ENCODE results near the gene SV2A. TPM values are rescaled to one million over a fixed set of nuclear protein-coding genes. Genes with fewer than 3 reads are reported as not detected.
A peak's percentile ranks its signal among the peaks of the same experiment; 100 is the strongest.

SV2A gene
- total and polyA plus RNA-seq, 2 donors from 2014 or later = 2.0 to 4.5 TPM

- DNase-seq (peak in 1 of 5 donors; percentile 14), FAIRE-seq (no peak)
- Histone ChIP-seq H3K4me3 (ENCODE audit: low read length in 3 of 3) (no peak overlapping the region), H3K4me1 (ENCODE audit: control insufficient read depth in 2 of 3, insufficient read depth in 2 of 3, low read depth in 1 of 3, low read length in 3 of 3) (peaks cover 5 to 19% (median 16%) of the 10 kb centered on the region in 3 donors), H3K9ac (ENCODE audit: low read length in 3 of 3) (no peak overlapping the region), H3K9me3 (ENCODE audit: control insufficient read depth in 2 of 3, insufficient read depth in 1 of 3, low read length in 3 of 3) (no peaks in the 10 kb centered on the region), H3K27ac (ENCODE audit: low read depth in 2 of 2, low read length in 2 of 2) (no peak overlapping the region), H3K36me3 (ENCODE audit: control insufficient read depth in 2 of 3, insufficient read depth in 3 of 3, low read length in 3 of 3) (peaks cover 0 to 20% (median 19%) of the 10 kb centered on the region in 3 donors), H3K27me3 (ENCODE audit: control insufficient read depth, insufficient read depth, low read length) (no peaks in the 10 kb centered on the region)
- intact Hi-C loops (cut with DNase I) = no loop called here
- TF ChIP-seq CTCF (IDR thresholded peaks at IDR 0.05; ENCODE audit: borderline replicate concordance, extremely low read depth, insufficient read depth) = no peak
These were observed 13.7 kb upstream of the SV2A start for GRCh38 chr1:149931212-149931790.

GRCh38 chr1:149929856-149930255 is 12.2 kb upstream of the SV2A start:
- H3K9ac ChIP-seq (ENCODE audit: low read length in 3 of 3) = no peak overlapping the region
- no peaks in the 10 kb centered on the region for H3K9me3 ChIP-seq (ENCODE audit: control insufficient read depth in 2 of 3, insufficient read depth in 1 of 3, low read length in 3 of 3)
- no peak overlapping the region for H3K4me3 ChIP-seq (ENCODE audit: low read length in 3 of 3)
- H3K27me3 ChIP-seq (ENCODE audit: control insufficient read depth, insufficient read depth, low read length) = no peaks in the 10 kb centered on the region
- TF ChIP-seq CTCF (IDR thresholded peaks at IDR 0.05; ENCODE audit: borderline replicate concordance, extremely low read depth, insufficient read depth) = no peak
- no peak overlapping the region for H3K27ac ChIP-seq (ENCODE audit: low read depth in 2 of 2, low read length in 2 of 2)
- peaks cover 5 to 18% (median 18%) of the 10 kb centered on the region in 3 donors for H3K4me1 ChIP-seq (ENCODE audit: control insufficient read depth in 2 of 3, insufficient read depth in 2 of 3, low read depth in 1 of 3, low read length in 3 of 3)
- peak in 1 of 5 donors; percentile 22 for DNase-seq
- FAIRE-seq = no peak
- intact Hi-C loops (cut with DNase I) = no loop called here
- H3K36me3 ChIP-seq (ENCODE audit: control insufficient read depth in 2 of 3, insufficient read depth in 3 of 3, low read length in 3 of 3) = peaks cover 6 to 34% (median 29%) of the 10 kb centered on the region in 3 donors

GRCh38 chr1:149928401-149928724 is 10.7 kb upstream of the SV2A start:
- DNase-seq (no peak), FAIRE-seq (no peak)
- Histone ChIP-seq H3K9me3 (ENCODE audit: control insufficient read depth in 2 of 3, insufficient read depth in 1 of 3, low read length in 3 of 3) (no peaks in the 10 kb centered on the region), H3K4me3 (ENCODE audit: low read length in 3 of 3) (peak overlapping the region; percentile 92 to 97 (median 94)), H3K27me3 (ENCODE audit: control insufficient read depth, insufficient read depth, low read length) (no peaks in the 10 kb centered on the region), H3K9ac (ENCODE audit: low read length in 3 of 3) (peak overlapping the region; percentile 86 to 90 (median 87)), H3K4me1 (ENCODE audit: control insufficient read depth in 2 of 3, insufficient read depth in 2 of 3, low read depth in 1 of 3, low read length in 3 of 3) (peaks cover 5 to 18% (median 18%) of the 10 kb centered on the region in 3 donors), H3K36me3 (ENCODE audit: control insufficient read depth in 2 of 3, insufficient read depth in 3 of 3, low read length in 3 of 3) (peaks cover 12 to 49% (median 31%) of the 10 kb centered on the region in 3 donors), H3K27ac (ENCODE audit: low read depth in 2 of 2, low read length in 2 of 2) (peak overlapping the region; percentile 90 to 91)
- intact Hi-C loops (cut with DNase I) = no loop called here
- TF ChIP-seq CTCF (IDR thresholded peaks at IDR 0.05; ENCODE audit: borderline replicate concordance, extremely low read depth, insufficient read depth) = no peak
